Uterus (tissue), 4 donors: ENCODE results near the gene MACROD1. TPM values are rescaled to one million over a fixed set of nuclear protein-coding genes. Genes with fewer than 3 reads are reported as not detected.

Source experiments
- DNase-seq, 2 donors: peaks; one replicate each; pipeline ENCODE4 v3.0.0-alpha.2; 2019 to 2020
- H3K27ac ChIP-seq, 2 donors: fragments of 200-600 bp; sonication (generic); 1 replicate in 1 of 2; 2 replicates in 1 of 2; pipeline ENCODE4 v1.5.1; 2016 to 2018
- H3K27me3 ChIP-seq, 2 donors: fragments of 200-600 bp; sonication (generic); one replicate each; pipeline ENCODE4 v1.5.1; 2018 to 2019; ENCODE audit warnings: control low read depth in 1 of 2
- H3K36me3 ChIP-seq, 2 donors: fragments of 200-600 bp; sonication (generic); one replicate each; pipeline ENCODE4 v1.5.1; 2019; ENCODE audit warnings: control low read depth in 1 of 2
- H3K4me1 ChIP-seq, 2 donors: fragments of 200-600 bp; sonication (generic); one replicate each; pipeline ENCODE4 v1.5.1; 2018 to 2019; ENCODE audit warnings: control low read depth in 1 of 2
- H3K4me3 ChIP-seq, 2 donors: fragments of 200-600 bp; sonication (generic); 1 replicate in 1 of 2; 2 replicates in 1 of 2; pipeline ENCODE4 v1.5.1; 2018 to 2019; ENCODE audit warnings: mild to moderate bottlenecking in 1 of 2
- H3K9me3 ChIP-seq, 2 donors: fragments of 200-600 bp; sonication (generic); one replicate each; pipeline ENCODE4 v1.5.1; 2019; ENCODE audit warnings: control low read depth in 1 of 2
- CTCF ChIP-seq, 4 experiments: fragments of 200-600 bp in 2 of 4; fragments of 450-650 bp in 2 of 4; sonication (generic) in 2 of 4; IDR thresholded peaks; one replicate each; pipeline ENCODE4 v1.5.1; 2016 to 2019; ENCODE audit warnings: antibody characterized with exemption in 4 of 4, mild to moderate bottlenecking in 2 of 4, moderate library complexity in 1 of 4
- POLR2A ChIP-seq, 2 donors: fragments of 450-650 bp; IDR thresholded peaks; one replicate each; pipeline ENCODE4 v1.6.1; 2016; ENCODE audit warnings: antibody characterized with exemption in 2 of 2, mild to moderate bottlenecking in 1 of 2, moderate library complexity in 1 of 2
- intact Hi-C: fragments of 100-400 bp; cut with DNase I; formaldehyde crosslinking; loops from one replicate; pipeline ENCODE4 v1.15.1; 2023; ENCODE audit warnings: low total_unique reads
- total RNA-seq, 4 donors: library from RNA; depleted of rRNA in 3 of 4; stranded (reverse); fragments of >200 nt in 3 of 4; gene quantifications; one replicate each; pipeline versions ENCODE4 v1.1.0 to v1.2.4, GENCODE V29; 2014 to 2023
- donor health status: DM: yes; HTN: yes; CAD: no.

The MACROD1 gene
- total RNA-seq, 4 donors from 2014 or later: 1.8 to 27.1 (median 6.6) TPM

- TF ChIP-seq POLR2A (IDR thresholded peaks at IDR 0.05) (no peak), CTCF (IDR thresholded peaks at IDR 0.05) (no peak)
- Histone ChIP-seq H3K27me3 (no peaks in the 10 kb centered on the region), H3K9me3 (no peaks in the 10 kb centered on the region), H3K4me1 (no peaks in the 10 kb centered on the region), H3K4me3 (no peak overlapping the region), H3K27ac (no peak overlapping the region), H3K36me3 (no peaks in the 10 kb centered on the region)
- no peak for DNase-seq
- intact Hi-C loops: no loop called here
Measured at GRCh38 chr11:64099436-64099835, 66.5 kb downstream of the MACROD1 start.

- H3K27me3 ChIP-seq: no peaks in the 10 kb centered on the region
- H3K36me3 ChIP-seq: no peaks in the 10 kb centered on the region
- DNase-seq: no peak
- H3K9me3 ChIP-seq: no peaks in the 10 kb centered on the region
- intact Hi-C loops: no loop called here
- TF ChIP-seq POLR2A (IDR thresholded peaks at IDR 0.05): no peak
- H3K27ac ChIP-seq: no peak overlapping the region
- H3K4me1 ChIP-seq: no peaks in the 10 kb centered on the region
- no peak overlapping the region for H3K4me3 ChIP-seq
Measured at GRCh38 chr11:64098318-64098831, 67.5 kb downstream of the MACROD1 start.

- no peaks in the 10 kb centered on the region for H3K36me3 ChIP-seq
- TF ChIP-seq POLR2A (IDR thresholded peaks at IDR 0.05) (no peak), CTCF (IDR thresholded peaks at IDR 0.05) (no peak)
- no peak overlapping the region for H3K4me3 ChIP-seq
- no peak overlapping the region for H3K27ac ChIP-seq
- H3K27me3 ChIP-seq: no peaks in the 10 kb centered on the region
- DNase-seq: no peak
- H3K9me3 ChIP-seq: no peaks in the 10 kb centered on the region
- H3K4me1 ChIP-seq: no peaks in the 10 kb centered on the region
- intact Hi-C loops: no loop called here
Measured at GRCh38 chr11:64097468-64098317, 68.2 kb downstream of the MACROD1 start.

- Histone ChIP-seq H3K27me3 (no peaks in the 10 kb centered on the region), H3K36me3 (no peaks in the 10 kb centered on the region), H3K9me3 (no peaks in the 10 kb centered on the region), H3K4me3 (no peak overlapping the region), H3K4me1 (no peaks in the 10 kb centered on the region), H3K27ac (no peak overlapping the region)
- TF ChIP-seq CTCF (IDR thresholded peaks at IDR 0.05) (no peak), POLR2A (IDR thresholded peaks at IDR 0.05) (no peak)
- DNase-seq: no peak
- intact Hi-C loops: no loop called here
Measured at GRCh38 chr11:64096835-64097234, 69.1 kb downstream of the MACROD1 start.

GRCh38 chr11:64095949-64096348, 70.0 kb downstream of the MACROD1 start:
- Histone ChIP-seq H3K27ac (no peak overlapping the region), H3K27me3 (no peaks in the 10 kb centered on the region), H3K9me3 (no peaks in the 10 kb centered on the region), H3K4me1 (no peaks in the 10 kb centered on the region), H3K36me3 (no peaks in the 10 kb centered on the region), H3K4me3 (no peak overlapping the region)
- TF ChIP-seq CTCF (IDR thresholded peaks at IDR 0.05) (no peak), POLR2A (IDR thresholded peaks at IDR 0.05) (no peak)
- DNase-seq: no peak
- intact Hi-C loops: no loop called here
